Cerebellar cortex (tissue), 1 donor: ENCODE results near the gene HOXC13.
A peak's percentile ranks its signal among the peaks of the same experiment; 100 is the strongest.

Experiments used
- DNase-seq: peaks from one replicate; pipeline ENCODE4 v3.0.0-alpha.2; 2015; ENCODE audit warnings: low spot score

Gene HOXC13

DNA sequence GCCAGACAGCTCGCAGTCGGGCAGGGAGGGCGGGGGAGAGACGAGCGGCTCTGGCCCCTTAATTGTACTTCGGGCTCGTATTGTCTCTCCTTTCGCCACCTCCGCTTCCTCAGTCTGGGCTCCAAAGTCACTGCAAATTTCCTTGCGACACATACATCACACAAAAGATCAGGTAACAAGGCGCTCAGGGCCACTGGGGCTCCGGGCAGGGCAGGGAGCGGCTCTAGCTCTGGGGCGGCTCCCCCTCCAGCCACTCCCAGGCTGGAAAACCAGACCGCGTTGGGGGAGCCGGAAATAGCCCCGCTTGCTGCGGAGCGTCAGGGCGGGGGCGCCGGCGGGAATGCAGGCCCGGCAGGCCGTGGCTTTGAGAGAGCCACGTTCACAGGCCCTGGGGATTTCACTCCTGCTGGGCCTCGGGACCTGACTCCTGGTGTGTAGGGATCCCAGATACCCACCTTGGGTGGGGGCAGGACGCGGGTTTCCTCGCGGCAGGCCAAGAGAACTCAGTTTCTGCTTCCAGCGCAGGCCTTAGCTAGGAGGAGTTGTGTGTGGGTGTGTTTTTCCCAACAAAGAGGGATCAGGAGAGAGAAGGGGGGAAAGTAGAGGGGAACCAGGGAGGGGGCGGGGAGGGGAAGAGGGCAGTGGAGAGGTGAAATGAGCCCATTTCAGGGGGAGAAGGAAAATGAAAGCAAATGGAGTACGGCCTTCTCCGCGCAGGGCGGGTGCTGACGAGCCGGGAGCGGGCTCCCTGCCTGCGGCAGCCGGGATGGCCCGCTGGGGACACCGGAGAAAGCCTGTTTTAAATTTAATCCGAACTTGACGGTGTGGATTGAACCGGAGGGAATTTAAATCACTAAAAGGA, 57.0 kb downstream of the HOXC13 start:
- DNase-seq = peak; percentile 63
